UCSD-AML1 (cell line): Measurements from ENCODE around the gene HS2ST1.
"Not testable (repeated sequence)": the region's sequence is repeated elsewhere in the genome, so short reads cannot be mapped to it uniquely, and the experiment has no call there.

Experiments
- DNase-seq: peaks from one replicate; lab custom pipeline; 2025; ENCODE audit not compliant: unreplicated experiment; lab: John Stamatoyannopoulos, UW

The HS2ST1 gene

DNA sequence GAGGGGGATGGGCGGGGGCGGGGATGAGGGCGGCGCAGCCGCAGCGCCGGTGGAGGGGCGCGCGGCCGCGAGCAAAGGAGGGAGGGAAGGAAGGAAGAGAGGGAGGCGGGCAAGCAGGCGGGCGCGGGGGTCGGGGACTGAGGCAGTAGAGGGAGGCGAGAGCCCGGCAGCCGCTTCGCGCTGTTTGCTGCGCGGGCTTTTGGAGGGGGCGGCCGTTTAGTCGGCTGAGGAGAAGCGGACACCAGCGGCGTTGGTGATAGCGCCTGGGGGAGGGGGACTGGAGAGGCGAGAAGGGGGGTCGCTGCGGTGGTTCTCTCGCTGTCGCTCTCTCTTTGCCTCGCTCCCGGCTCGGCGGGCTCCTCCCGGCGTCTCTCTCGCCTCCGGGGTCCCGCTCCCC lies at the start of gene HS2ST1:
TSS of gene HS2ST1 (plus strand) at position 35 of the 397 bp plus-strand sequence.
- no peak for DNase-seq

DNA sequence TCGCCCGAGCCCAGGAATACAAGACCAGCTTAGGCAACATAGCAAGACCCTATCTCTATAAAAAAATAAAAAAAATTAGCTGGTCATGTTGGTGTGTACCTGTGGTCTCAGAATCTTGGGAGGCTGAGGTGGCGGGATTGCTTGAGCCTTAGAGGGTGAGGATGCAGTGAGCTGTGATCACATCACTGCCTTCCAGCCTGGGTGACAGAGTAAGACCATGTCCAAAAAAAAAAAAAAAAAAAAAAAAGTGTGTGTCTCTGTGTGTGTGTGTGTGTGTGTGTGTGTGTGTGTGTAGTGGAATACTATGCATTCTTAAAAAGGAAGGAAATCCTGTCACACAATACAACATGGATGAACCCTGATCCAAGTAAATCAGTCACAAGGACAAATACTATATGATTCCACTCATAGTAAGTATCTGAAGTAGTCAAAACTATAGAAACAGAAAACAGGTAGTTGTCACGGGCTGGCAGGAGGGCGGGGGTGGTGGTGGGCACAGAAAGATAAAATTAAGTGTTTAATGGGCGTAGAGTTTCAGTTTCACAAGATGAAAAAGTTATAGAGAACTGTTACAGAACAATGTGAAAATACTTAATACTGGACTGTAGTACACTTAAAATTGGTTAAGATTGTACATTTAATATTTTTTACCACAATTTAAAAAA lies 48.3 kb upstream of the HS2ST1 start:
- DNase-seq: no peak

DNA sequence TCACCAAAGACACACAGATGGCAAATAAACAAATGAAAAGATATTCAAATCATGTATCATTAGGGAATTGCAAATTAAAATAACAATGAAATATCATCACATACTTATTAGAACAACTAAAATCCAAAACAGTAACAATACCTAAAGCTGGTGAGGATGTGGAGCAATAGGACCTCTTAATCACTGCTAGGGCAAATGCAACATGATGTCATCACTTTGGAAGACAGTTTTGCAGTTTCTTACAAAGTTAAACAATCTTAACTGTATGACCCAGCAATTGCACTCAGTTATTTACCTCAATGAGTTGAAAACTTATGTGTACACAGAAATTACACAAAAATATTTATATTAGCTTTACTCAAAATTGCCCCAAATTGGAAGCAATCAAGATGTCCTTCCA lies 47.8 kb upstream of the HS2ST1 start:
- no peak for DNase-seq

DNA sequence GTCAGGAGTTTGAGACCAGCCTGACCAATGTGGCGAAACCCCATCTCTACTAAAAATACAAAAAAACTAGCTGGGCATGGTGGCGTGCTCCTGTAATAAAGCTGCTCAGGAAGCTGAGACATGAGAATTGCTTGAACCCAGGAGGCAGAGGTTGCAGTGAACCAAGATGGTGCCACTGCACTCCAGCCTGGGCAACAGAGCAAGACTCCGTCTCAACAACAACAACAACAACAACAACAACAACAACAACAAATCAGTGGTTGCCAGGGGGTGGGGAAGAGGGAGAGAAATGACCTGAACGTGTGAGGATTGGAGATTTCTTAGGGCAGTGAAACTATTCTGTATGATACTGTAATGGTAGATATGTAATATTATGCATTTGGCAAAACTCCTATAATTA lies 47.2 kb upstream of the HS2ST1 start:
- DNase-seq: not testable (repeated sequence)

DNA sequence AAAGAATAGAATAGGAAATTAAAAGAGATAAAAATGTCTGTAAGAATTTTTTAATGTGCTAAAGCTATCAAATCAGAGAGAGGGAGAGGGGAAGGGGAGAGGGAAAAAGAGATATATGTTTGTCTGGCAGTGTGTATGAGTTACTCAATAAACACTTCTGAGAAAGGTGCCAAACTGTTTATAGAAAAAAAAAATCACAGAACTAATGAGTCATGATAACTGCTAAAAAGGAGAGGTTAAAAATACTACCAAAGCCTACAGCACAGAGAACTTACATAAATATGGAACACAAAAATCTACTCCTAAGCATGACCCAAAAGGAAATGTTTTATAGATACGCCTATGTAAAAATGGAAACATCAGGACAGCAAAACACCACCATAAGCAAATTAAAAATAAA lies 46.0 kb upstream of the HS2ST1 start:
- DNase-seq: no peak

DNA sequence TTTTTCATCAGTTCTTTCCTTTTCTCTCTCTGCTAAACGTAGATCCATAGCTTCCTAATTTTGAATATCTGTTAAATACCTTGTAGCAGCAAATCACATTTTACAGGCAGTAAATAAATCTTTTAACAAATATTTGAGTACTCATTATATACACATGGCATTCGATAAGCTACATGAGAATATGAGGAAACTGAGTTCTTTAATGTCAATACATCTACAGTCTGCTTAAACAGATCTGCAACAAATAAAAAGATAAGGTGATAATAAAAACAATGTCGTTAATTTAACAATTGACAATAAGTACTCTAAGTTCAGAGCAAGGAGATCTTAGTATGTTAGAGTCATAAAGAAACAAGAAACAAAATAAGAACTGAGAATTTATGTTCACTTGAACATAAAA lies 43.4 kb upstream of the HS2ST1 start:
- DNase-seq: no peak

DNA sequence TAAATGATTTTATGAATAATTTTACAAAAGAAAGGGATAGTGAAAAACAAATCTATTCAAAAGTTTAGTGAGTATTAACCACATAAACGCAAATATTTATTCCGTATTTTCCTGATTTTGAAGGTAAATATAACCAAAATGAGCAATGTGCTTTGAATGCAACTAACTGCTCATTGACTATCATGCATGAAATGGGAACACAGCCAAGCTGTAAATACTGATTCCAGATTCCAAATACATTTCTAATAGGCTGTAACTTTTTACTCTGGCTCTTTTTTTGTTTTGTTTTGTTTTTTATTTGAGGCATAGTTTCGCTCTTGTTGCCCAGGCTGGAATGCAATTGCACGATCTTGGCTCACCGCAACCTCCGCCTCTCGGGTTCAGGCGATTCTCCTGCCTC lies 42.3 kb upstream of the HS2ST1 start:
- DNase-seq: no peak

DNA sequence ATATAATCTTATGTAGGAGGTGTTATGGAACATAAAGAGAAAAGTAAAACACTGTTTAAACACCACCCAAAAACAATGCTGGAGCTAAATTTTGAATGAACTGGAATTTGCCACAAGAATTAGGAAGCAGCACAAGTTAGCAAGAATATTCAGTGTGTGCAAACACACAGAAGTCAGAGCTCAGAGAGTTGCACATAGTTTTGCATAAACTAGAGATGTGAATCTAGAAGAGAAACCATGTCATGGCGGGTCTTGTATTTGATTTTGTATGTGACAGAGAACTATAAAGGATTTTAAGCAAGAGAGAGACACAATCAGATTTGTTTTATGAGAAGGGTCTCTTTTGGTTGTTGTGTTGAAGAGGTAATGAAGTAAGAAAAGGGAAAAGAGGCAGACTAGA lies 38.7 kb upstream of the HS2ST1 start:
- DNase-seq: no peak

DNA sequence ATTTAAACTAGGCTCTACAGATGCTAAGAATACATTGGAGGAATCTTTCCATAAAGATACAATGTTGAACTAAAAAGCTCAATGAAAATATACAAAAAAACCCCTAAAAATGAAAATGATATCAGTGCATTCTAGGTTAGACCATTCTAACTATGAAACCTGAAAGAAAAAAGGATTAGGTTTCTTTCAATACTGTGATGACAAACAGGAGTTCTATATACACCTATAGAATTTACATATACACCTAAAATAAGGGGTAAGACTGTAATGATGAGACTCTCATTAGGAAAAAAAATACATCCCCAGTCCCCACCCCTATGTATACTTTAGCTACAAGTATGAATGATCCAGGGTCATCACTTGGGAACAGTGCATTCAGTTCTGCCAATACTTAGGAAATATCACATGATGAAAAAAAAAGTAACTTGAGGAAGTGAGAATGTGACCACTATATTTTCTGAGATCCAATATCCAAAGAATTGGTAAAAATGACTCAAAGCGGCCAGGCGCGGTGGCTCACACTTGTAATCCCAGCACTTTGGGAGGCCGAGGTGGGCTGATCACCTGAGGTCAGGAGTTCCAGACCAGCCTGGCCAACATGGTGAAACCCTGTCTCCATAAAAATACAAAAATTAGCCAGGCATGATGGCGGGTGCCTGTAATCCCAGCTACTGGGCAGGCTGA lies 26.8 kb upstream of the HS2ST1 start:
- DNase-seq: no peak

DNA sequence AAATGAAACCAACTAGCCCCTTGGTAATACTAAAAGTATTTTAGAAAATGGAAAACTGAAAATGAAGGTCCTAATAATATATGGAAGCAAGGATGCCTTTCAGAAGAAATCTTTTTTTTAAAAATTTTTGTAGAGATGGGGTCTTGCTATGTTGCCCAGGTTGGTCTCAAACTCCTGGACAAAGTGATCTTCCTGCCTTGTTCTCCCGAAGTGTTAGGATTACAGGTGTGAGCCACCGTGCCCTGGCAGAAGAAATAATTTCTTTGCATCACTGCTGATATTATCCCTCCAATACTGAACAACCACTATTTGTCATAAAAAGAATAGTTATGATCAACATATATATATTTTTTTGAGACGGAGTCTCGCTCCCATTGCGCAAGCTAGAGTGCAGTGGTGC lies 26.1 kb upstream of the HS2ST1 start:
- DNase-seq: no peak

DNA sequence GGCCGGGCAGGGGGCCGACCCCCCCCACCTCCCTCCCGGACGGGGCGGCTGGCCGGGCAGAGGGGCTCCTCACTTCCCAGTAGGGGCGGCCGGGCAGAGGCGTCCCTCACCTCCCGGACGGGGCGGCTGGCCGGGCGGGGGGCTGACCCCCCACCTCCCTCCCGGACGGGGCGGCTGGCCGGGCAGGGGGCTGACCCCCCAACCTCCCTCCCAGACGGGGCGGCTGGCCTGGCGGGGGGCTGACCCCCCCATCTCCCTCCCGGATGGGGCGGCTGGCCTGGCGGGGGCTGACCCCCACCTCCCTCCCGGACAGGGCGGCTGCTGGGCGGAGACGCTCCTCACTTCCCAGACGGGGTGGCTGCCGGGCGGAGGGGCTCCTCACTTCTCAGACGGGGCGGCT lies 15.0 kb upstream of the HS2ST1 start:
- not testable (repeated sequence) for DNase-seq

DNA sequence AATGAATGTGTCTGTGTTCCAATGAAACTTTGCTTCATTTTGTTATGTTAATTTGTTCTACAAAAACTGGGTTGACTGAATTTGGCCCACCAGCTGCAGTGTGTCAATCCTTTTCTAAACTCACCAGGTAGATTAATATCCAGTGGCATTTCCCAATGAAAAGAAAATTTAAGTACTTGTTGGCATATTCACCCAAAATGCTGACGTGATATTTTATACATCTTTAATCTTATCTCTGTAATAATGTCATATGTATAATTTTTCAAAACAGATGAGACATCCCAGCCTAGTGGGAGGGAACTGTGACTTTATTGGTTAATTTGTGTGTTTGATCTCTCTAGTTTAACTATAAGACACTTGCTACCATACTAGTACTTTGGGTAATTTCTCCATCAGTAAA lies 8.6 kb upstream of the HS2ST1 start:
- no peak for DNase-seq

DNA sequence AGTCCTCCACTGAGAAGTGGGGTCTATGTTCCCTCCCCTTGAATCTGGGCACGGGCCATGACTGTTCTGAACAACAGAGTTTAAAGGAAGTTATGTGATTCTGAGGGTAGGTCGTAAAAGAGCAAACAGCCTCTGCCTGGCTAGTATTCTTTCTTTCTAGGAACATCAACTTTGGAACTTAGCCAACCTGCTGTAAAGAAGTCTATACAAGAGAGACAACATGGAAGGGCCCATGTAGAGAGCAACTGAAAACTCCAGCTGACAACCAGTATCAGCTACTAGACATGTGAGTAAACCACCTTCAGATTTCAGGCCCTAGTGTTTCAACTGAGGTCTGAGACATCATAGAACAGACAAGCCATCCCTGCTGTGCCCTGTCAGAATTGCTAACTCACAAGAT lies 8.0 kb upstream of the HS2ST1 start:
- no peak for DNase-seq

DNA sequence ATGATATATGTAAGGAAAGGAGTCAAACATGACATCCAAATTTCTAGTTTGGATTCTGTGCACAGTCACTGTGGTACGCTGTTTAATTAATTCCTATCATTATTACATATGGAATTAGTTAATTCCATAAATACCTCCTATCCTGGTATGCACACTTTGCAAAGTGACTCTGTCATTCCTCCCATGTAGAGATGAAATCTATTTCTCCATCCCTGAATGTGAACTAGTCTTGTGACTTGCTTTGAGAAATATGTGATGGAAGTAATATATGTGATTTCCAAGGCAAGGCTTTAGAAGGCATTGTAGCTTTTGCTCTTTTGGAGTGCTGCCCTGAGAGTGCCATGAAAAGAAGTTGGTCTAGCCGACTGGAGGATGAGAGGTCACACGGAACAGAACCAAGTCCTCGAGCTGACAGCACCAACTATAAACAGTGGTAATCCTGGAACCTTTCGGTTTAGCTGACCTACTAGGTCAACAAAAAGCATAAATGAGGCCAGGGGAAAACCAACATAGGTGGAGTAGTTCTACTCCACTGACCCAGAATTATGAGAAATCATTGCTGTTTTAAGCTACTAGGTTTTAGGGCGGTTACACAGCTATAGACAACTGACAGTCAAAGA lies 2.0 kb upstream of the HS2ST1 start:
- DNase-seq: no peak

DNA sequence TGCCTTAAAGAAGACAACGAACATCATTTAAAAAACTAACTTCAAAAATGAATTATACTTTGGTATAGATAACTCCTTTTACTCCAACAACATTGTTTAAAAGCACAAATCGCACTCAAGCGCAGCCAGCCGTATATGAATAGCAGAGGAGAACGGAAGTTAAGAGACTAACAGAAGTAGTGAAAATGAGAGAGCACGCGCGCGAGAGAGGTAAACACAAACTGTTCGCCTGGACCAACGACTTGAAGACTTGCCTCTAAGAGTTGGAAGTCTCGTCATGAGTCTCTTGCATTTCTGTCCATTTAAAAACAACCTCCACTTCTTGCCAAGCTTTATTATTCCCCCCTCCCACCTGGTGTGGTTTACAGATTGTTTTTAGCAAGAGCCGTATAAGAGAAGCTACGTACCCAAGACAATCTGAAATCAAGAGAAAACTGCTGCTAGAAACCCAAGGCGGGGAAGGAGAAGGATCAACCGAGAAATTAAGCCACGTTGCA lies 988 bp upstream of the HS2ST1 start:
- DNase-seq: peak; percentile 24

DNA sequence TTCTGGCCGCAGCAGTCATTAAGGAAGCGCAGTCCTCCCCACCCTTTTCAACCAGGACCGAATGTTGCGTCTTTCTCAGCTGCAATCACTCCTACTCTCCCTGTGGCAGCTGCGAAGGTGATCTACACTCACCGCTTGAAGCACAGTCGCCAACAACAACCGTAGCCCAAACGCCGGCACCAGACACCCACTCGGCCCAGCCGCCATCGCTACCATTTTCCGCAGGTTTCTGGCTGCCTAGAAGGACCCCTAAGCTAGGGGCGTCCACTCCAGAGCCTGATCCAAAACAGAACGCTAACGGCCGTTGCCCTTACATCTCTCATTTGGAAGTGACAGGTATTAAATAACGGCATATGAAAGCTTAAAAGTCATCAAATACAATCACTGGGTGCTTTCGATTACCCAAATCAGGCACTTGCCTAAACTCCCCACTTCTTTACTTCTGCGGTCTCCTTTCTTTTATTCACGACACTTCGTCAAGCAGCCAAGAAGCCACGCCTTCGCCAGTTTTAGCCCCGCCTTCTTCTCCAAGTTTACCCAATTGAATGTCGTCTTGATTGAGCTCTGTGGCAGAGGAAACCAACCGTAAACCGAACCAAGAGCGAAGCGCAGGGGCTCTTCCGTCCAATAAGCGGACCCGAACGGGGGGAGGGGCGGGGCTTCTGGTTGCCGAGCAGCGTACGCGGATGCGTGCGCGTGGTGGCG lies 387 bp upstream of the HS2ST1 start, which contains the start of gene SELENOF:
TSS of gene SELENOF (minus strand) at position 231 of the 705 bp plus-strand sequence. CDS start at position 216, 15 bp downstream.
- DNase-seq: peak; percentile 100

DNA sequence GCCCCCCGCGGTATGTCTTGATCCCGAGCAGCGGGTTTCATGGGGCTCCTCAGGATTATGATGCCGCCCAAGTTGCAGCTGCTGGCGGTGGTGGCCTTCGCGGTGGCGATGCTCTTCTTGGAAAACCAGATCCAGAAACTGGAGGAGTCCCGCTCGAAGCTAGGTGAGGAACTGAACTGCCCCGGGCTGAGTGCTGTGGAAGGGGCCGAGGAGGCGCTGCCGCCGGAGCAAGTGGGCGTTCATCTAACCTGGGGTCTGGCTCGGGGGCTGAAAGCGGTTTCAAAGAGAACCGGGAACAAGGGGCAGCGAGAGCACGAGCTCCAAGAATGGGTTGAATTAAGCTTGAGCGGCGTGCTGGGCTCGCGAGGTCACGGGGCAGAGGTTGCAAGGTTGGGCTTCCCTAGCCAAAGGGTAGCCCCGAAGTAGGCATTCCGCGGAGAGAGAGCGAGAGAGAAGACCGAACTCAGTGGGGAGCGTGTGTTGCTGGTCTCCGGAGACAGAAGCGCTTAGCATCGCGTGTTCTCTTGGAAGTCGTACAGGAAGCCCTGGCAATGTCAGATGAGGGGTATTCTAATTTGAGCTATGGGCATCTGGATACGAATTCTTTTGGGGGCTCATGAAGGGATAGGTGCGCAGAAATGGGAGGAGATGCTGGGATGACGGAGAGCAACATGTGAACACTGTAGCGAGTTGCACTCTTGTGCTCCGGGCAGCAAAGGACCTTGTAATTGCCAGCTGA lies 732 bp downstream of the HS2ST1 start:
- DNase-seq: peak; percentile 74

DNA sequence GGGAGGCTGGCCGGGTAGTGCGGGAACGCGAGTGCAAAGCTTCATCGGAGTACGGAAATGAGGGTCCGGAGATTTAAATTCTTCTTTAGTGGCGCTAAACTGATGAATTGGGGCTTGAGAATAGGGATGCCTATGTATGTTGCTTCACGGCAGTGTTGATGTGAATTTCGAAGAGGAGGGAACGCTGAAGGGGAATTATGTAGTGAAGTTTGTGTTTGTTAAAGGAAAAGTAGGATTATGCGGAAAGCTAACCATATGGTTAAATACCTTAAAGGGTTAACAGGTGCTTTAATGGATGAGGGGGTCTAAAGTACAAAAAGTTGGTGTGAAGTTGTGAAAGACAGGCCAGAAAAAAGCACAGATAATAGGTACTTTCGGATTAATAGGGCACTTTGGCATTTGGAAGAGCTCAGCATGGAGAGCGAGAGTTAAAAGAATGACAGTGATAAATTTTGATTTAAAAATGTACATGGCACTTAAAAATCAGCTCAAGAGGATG lies 1.4 kb downstream of the HS2ST1 start:
- DNase-seq: no peak

DNA sequence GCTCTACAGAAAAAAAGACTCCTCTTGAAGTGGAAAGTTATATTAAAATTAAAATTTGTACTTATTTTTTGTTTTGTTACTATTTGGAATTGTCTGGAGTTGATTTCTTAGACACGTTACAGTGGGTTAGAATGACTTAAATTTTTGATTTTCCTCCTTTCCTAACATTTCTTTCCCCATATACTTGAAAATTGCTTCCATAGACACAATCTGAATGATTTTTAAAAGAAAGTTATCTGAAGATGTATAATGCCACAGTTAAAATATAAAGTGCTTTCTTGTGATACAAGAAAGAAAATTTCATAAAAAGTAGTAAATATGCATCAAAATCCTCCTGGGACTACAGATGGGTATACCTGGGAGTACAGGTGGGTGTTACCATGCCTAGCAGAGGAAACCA lies 2.3 kb downstream of the HS2ST1 start:
- no peak for DNase-seq

DNA sequence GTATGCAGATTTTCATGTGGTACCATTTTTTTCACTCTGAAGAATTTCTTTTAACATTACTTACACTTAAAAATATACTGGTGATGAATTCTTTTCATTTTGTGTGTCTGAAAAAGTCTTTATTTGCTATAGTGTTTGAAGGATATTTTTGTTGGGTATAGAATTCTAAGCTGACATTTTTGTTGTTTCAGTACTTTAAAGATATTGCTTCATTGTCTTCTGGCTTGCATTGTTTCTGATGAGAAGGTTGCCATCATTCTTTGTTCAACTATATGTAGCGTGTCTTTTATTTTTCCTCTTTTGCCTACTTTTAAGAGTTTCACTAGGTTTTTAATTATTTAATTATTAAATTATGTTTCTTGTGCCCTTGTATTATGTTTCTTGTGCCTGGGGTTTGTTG lies 8.0 kb downstream of the HS2ST1 start:
- DNase-seq: no peak
